GM13976 (cell line): ENCODE measurements around the gene CHCHD2.
A peak's percentile ranks its signal among the peaks of the same experiment; 100 is the strongest.
"Not testable (repeated sequence)": the region's sequence is repeated elsewhere in the genome, so short reads cannot be mapped to it uniquely, and the experiment has no call there.

ENCODE experiments used
- DNase-seq: peaks from one replicate; pipeline ENCODE4 v3.0.0; 2012; ENCODE audit warnings: low spot score
- in situ Hi-C: fragments of 300-500 bp; cut with MboI; formaldehyde crosslinking; loops from one replicate; pipeline ENCODE4 v1.12.0; 2022; ENCODE audit warnings: low sequenced_read_pairs, mixed read lengths, inconsistent platforms; ENCODE audit not compliant: unreplicated experiment
- TF ChIP-seq, protein P1 (sequence below): IDR thresholded peaks from 2 replicates; pipeline ENCODE4 v1.5.1; 2012; ENCODE audit warnings: borderline replicate concordance, mild to moderate bottlenecking; ENCODE audit not compliant: insufficient read depth; ENCODE audit errors: extremely low read depth, missing control alignments, control extremely low read depth

Gene CHCHD2

DNA sequence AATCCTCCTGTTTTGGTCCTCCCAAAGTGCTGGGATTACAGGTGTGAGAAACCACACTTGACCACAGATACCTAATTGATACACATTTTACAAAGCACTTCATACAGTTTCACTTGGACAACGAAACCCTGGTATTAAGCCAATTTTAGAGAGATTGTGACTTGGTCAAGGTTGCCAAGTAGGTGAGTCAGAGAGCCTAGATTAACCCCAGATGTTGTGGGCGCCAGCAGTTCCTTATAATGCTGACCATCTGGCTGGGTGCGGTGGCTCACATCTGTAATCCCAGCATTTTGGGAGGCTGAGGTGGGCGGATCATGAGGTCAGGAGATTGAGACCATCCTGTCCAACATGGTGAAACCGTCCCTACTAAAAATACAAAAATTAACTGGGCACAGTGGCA lies 8.6 kb downstream of the CHCHD2 start:
- TF ChIP-seq, protein P1, sequence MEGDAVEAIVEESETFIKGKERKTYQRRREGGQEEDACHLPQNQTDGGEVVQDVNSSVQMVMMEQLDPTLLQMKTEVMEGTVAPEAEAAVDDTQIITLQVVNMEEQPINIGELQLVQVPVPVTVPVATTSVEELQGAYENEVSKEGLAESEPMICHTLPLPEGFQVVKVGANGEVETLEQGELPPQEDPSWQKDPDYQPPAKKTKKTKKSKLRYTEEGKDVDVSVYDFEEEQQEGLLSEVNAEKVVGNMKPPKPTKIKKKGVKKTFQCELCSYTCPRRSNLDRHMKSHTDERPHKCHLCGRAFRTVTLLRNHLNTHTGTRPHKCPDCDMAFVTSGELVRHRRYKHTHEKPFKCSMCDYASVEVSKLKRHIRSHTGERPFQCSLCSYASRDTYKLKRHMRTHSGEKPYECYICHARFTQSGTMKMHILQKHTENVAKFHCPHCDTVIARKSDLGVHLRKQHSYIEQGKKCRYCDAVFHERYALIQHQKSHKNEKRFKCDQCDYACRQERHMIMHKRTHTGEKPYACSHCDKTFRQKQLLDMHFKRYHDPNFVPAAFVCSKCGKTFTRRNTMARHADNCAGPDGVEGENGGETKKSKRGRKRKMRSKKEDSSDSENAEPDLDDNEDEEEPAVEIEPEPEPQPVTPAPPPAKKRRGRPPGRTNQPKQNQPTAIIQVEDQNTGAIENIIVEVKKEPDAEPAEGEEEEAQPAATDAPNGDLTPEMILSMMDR: no peak
- no peak for DNase-seq
- in situ Hi-C loops: loop anchor here (25.0 kb wide), 2 partner anchors 460 to 810 kb away; no protein-coding TSS in a partner anchor

DNA sequence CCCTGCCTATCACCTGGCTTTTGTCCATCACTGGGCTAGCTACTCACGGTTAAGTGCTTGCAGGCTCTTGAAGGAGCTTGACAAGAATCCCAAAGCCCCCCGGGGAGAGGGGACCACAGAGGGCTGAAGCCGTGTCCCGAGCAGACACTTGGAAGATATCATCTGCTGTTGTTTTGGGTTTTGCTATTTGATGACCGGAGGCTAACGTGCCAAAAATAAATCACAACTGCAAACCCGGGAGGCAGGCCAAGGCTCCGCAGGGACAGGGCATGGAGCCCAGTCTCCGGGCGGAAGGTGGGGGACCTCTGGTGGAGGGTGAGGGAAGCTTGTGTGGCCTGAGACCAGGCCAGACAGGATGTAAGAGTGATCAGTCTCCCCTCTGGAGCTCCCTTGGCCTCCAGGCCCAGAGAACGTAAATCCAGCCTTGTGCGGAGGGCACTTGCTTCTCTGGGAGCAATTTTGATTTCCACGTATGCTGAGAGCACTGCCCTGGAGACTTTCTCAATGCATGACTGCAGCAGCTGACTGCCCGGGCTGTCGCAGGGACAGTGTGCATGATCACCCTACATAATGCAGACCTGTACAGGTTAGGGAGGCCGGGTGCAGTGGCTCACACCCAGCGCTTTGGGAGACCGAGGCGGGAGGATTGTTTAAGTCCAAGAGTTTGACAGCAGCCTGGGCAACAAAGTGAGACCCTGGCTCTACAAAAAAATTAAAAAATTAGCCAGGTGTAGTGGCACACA lies 13.3 kb downstream of the CHCHD2 start, which contains the start of gene PHKG1:
PHKG1 (minus strand) TSS at position 164 of the 743 bp plus-strand sequence. CDS start 4,011 bp downstream, outside the sequence.
- DNase-seq: peak; percentile 19
- TF ChIP-seq, protein P1: no peak
- in situ Hi-C loops: loop anchor here (25.0 kb wide), 2 partner anchors 456 to 806 kb away; no protein-coding TSS in a partner anchor

DNA sequence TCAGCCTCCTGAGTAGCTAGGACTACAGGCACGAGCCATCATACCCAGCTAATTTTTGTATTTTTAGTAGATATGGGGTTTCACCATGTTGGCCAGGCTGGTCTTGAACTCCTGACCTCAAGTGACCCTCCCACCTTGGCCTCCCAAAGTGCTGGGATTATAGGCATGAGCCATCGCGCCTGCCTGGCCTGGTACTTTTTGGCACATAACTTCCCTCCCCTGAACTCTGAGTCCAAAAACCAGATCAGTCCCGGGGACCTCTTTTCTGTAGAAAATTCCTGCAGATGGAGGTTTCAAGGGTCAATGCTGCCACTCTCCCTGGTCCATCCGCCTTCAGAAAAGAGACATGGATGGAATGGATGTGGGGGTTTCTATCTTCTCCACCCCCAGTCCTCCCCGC lies 13.9 kb downstream of the CHCHD2 start:
- in situ Hi-C loops: loop anchor here (25.0 kb wide), 2 partner anchors 455 to 805 kb away; no protein-coding TSS in a partner anchor
- DNase-seq: not testable (repeated sequence)

DNA sequence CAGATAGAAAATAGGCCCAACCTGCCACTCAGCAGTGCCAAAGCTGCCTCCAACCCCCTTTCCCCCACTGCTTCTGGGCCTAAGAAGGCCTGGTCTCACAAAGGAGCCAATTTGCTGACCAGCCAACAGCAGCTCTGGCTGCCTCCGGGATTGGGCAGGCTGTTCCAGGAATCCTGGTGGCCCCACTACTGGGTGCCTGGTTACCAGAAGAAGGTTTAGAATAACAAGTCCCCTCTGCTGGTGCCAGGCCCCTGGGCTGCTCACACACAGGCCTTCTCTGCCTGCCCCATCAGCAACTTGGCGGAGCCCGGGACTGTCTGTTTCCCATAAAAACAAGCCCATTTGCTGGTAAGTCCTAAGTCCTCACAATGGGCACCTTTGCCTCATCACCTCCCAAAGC lies 14.7 kb downstream of the CHCHD2 start:
- TF ChIP-seq, protein P1: no peak
- no peak for DNase-seq
- in situ Hi-C loops: loop anchor here (25.0 kb wide), 2 partner anchors 454 to 804 kb away; no protein-coding TSS in a partner anchor

DNA sequence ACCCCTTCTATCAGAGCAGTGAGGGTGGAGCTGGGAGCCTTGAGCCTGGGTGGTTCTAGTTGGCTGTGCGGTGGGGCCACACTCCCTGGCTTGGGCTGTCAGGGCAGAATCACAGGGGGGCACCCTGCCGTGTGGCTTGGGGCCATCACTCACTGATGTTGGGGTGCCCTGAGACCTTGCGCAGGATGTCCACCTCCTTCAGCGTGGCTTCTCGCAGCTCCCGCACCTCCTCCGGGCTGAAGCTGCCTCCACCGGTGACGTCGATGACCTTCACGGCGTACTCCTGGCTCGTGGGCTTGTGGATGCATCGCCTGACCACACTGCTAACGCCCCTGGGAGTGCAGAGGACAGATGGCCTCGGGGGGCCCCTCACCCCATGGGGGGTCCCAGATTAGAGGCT lies 18.8 kb downstream of the CHCHD2 start:
- TF ChIP-seq, protein P1: no peak
- no peak for DNase-seq
- in situ Hi-C loops: loop anchor here (25.0 kb wide), 2 partner anchors 450 to 800 kb away; no protein-coding TSS in a partner anchor

DNA sequence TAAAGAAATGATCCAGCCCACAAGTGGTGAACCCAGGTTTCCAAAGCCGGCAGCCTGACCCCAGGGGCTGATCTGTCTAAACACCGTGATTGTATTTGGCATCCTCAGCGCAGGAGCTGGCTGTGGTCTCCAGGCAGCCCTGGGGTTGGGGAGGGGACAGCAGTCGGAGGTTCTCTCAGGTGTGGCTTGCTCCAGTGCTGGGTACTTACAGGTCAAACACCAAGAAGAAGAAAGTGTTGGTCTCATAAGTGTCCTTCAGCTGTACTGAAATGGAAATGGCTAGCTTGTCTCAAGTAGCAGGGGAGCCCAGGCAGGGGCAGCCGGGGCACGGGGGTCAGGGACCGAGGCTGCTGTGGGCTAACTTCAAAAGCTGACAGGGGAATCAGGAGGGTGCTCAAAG lies 19.5 kb downstream of the CHCHD2 start:
- no peak for DNase-seq
- in situ Hi-C loops: loop anchor here (25.0 kb wide), 2 partner anchors 449 to 799 kb away; no protein-coding TSS in a partner anchor
- TF ChIP-seq, protein P1: no peak
